ENCODE measurements around the gene ZAP70. TPM values are rescaled to one million over a fixed set of nuclear protein-coding genes. Genes with fewer than 3 reads are reported as not detected.

Gene ZAP70
- total RNA-seq, 1 donor, result not detected

GRCh38 chr2:97743913-97744312 lies 30.5 kb downstream of the ZAP70 start:
- no peak overlapping the region for H3K4me3 ChIP-seq (ENCODE audit: low read depth, low read length)
- no peak for DNase-seq (ENCODE audit: low read depth)
- TF ChIP-seq CTCF (IDR thresholded peaks at IDR 0.05; ENCODE audit: insufficient read depth, low read depth, low read length), result no peak

GRCh38 chr2:97745474-97746174 lies 32.2 kb downstream of the ZAP70 start:
- peak; percentile 42 for DNase-seq (ENCODE audit: low read depth)
- H3K4me3 ChIP-seq (ENCODE audit: low read depth, low read length), result no peak overlapping the region
- no peak for TF ChIP-seq CTCF (IDR thresholded peaks at IDR 0.05; ENCODE audit: insufficient read depth, low read depth, low read length)

- no peak overlapping the region for H3K4me3 ChIP-seq (ENCODE audit: low read depth, low read length)
- DNase-seq (ENCODE audit: low read depth), result no peak
- TF ChIP-seq CTCF (IDR thresholded peaks at IDR 0.05; ENCODE audit: insufficient read depth, low read depth, low read length), result no peak
These were observed 33.9 kb downstream of the ZAP70 start for GRCh38 chr2:97747285-97747684.

GRCh38 chr2:97747716-97748115 lies 34.3 kb downstream of the ZAP70 start:
- TF ChIP-seq CTCF (IDR thresholded peaks at IDR 0.05; ENCODE audit: insufficient read depth, low read depth, low read length), result no peak
- DNase-seq (ENCODE audit: low read depth), result no peak
- H3K4me3 ChIP-seq (ENCODE audit: low read depth, low read length), result no peak overlapping the region

GRCh38 chr2:97749581-97749980 lies 36.2 kb downstream of the ZAP70 start:
- no peak for TF ChIP-seq CTCF (IDR thresholded peaks at IDR 0.05; ENCODE audit: insufficient read depth, low read depth, low read length)
- DNase-seq (ENCODE audit: low read depth), result no peak
- no peak overlapping the region for H3K4me3 ChIP-seq (ENCODE audit: low read depth, low read length)

- TF ChIP-seq CTCF (IDR thresholded peaks at IDR 0.05; ENCODE audit: insufficient read depth, low read depth, low read length), result no peak
- H3K4me3 ChIP-seq (ENCODE audit: low read depth, low read length), result no peak overlapping the region
- DNase-seq (ENCODE audit: low read depth), result no peak
These were observed 36.6 kb downstream of the ZAP70 start for GRCh38 chr2:97750017-97750416.

- no peak for TF ChIP-seq CTCF (IDR thresholded peaks at IDR 0.05; ENCODE audit: insufficient read depth, low read depth, low read length)
- DNase-seq (ENCODE audit: low read depth), result peak; percentile 50
- no peak overlapping the region for H3K4me3 ChIP-seq (ENCODE audit: low read depth, low read length)
These were observed 38.4 kb downstream of the ZAP70 start for GRCh38 chr2:97751752-97752151.
